Prostate gland (tissue), 2 donors: Measurements from ENCODE around the gene VPS36. TPM values are rescaled to one million over a fixed set of nuclear protein-coding genes. Genes with fewer than 3 reads are reported as not detected.

Experiments used
- DNase-seq: peaks from one replicate; pipeline ENCODE4 v3.0.0-alpha.2; 2019; ENCODE audit warnings: low spot score
- H3K27ac ChIP-seq, 2 donors: fragments of 200-600 bp; sonication (generic); 2 replicates each; pipeline ENCODE4 v1.5.1; 2017 to 2019
- H3K27me3 ChIP-seq: fragments of 200-600 bp; sonication (generic); replicated peaks from 2 replicates; pipeline ENCODE4 v1.5.1; 2019; ENCODE audit not compliant: insufficient read depth
- H3K36me3 ChIP-seq, 2 donors: fragments of 200-600 bp; sonication (generic); 1 replicate in 1 of 2; 2 replicates in 1 of 2; pipeline versions ENCODE4 v1.5.1 to v1.8.1; 2017 to 2019
- H3K4me1 ChIP-seq: fragments of 200-600 bp; sonication (generic); replicated peaks from 2 replicates; pipeline ENCODE4 v1.5.1; 2019
- H3K4me3 ChIP-seq, 2 donors: fragments of 200-600 bp; sonication (generic); 2 replicates each; pipeline ENCODE4 v1.5.1; 2017 to 2019
- H3K9me3 ChIP-seq: fragments of 200-600 bp; sonication (generic); 2 replicates; pipeline ENCODE4 v1.5.1; 2017
- CTCF ChIP-seq, 4 experiments: fragments of 200-600 bp in 2 of 4; fragments of 450-650 bp in 2 of 4; sonication (generic) in 2 of 4; IDR thresholded peaks; 1 replicate in 3 of 4; 2 replicates in 1 of 4; pipeline ENCODE4 v1.5.1; 2016 to 2019; ENCODE audit warnings: antibody characterized with exemption in 4 of 4, mild to moderate bottlenecking in 2 of 4, moderate library complexity in 2 of 4
- POLR2AphosphoS5 ChIP-seq: sonication (generic); formaldehyde crosslinking; IDR thresholded peaks from one replicate; pipeline ENCODE4 v1.6.1; 2017; ENCODE audit warnings: antibody characterized with exemption
- WGBS: methylation state at CpG from one replicate; pipeline ENCODE4 v1.1.5; 2018; 5-methylcytosine and 5-hydroxymethylcytosine counted together
- intact Hi-C: fragments of 100-400 bp; cut with DNase I; formaldehyde crosslinking; loops from one replicate; pipeline ENCODE4 v1.14.2; 2022
- small RNA-seq, 2 donors: library from RNA; depleted of rRNA; stranded (forward); fragments of <200 nt; gene quantifications; one replicate each; pipeline ENCODE3, GENCODE V24; 2016
- total RNA-seq, 2 donors: library from RNA; depleted of rRNA; stranded (reverse); fragments of >200 nt; gene quantifications; one replicate each; pipeline ENCODE4 v1.1.0, GENCODE V29; 2016

Gene VPS36
- total RNA-seq, 2 donors from 2014 or later, result 43.9 to 46.6 TPM

GRCh38 chr13:52366291-52366690, 84.1 kb downstream of the VPS36 start:
- Histone ChIP-seq H3K4me1 (no peaks in the 10 kb centered on the region), H3K27me3 (no peaks in the 10 kb centered on the region), H3K4me3 (no peak overlapping the region), H3K36me3 (no peaks in the 10 kb centered on the region), H3K27ac (no peak overlapping the region), H3K9me3 (no peaks in the 10 kb centered on the region)
- TF ChIP-seq CTCF (IDR thresholded peaks at IDR 0.05) (no peak), POLR2AphosphoS5 (peak; percentile 32)
- 33% methylated on average over 4 of the region's 4 CpGs for WGBS
- no peak for DNase-seq
- intact Hi-C loops, result no loop called here

Small RNAs within 50 kb of the gene (small RNA-seq; reads per million reads assigned to genes)
- gene RNY4P24, result 0 reads per million in 2 donors

Other genes with a start within 250 kb of the VPS36 start
- 1 to 10 TPM; 5.5 to 8.0 TPM for gene THSD1, start 44.5 kb downstream of the VPS36 start, total RNA-seq
- 10 to 100 TPM; 11.3 to 22.2 TPM for gene CKAP2, start 4.8 kb upstream of the VPS36 start, total RNA-seq
- 1 to 10 TPM; 5.0 to 5.5 TPM for gene HNRNPA1L2, start 191.8 kb upstream of the VPS36 start, total RNA-seq
- 10 to 100 TPM; 34.4 to 47.8 TPM for gene SUGT1, start 202.2 kb upstream of the VPS36 start, total RNA-seq